ENCODE results near the gene DBI.

DNA sequence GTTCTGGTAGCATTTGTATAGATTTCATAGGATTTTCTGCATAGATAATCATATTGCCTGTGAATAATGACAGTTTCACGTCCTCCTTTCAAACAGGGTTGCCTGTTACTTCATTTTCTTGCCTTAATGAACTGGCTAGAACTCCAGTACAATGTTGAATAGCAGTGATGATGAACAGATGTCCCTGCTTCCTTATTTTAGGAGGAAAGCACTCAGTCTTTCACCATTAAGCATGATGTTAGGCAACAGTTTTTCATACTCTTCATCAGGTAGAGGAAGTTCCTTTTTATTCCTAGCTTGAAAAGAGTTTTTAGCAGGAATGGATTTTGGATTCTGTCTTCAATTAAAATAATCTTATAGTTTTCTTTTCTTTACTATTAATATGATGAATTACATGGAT lies 39.8 kb upstream of the DBI start:
- TF ChIP-seq, protein P1, sequence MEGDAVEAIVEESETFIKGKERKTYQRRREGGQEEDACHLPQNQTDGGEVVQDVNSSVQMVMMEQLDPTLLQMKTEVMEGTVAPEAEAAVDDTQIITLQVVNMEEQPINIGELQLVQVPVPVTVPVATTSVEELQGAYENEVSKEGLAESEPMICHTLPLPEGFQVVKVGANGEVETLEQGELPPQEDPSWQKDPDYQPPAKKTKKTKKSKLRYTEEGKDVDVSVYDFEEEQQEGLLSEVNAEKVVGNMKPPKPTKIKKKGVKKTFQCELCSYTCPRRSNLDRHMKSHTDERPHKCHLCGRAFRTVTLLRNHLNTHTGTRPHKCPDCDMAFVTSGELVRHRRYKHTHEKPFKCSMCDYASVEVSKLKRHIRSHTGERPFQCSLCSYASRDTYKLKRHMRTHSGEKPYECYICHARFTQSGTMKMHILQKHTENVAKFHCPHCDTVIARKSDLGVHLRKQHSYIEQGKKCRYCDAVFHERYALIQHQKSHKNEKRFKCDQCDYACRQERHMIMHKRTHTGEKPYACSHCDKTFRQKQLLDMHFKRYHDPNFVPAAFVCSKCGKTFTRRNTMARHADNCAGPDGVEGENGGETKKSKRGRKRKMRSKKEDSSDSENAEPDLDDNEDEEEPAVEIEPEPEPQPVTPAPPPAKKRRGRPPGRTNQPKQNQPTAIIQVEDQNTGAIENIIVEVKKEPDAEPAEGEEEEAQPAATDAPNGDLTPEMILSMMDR (IDR thresholded peaks at IDR 0.05; ENCODE audit: poor library complexity, severe bottlenecking), result no peak
- TF ChIP-seq, protein P2, sequence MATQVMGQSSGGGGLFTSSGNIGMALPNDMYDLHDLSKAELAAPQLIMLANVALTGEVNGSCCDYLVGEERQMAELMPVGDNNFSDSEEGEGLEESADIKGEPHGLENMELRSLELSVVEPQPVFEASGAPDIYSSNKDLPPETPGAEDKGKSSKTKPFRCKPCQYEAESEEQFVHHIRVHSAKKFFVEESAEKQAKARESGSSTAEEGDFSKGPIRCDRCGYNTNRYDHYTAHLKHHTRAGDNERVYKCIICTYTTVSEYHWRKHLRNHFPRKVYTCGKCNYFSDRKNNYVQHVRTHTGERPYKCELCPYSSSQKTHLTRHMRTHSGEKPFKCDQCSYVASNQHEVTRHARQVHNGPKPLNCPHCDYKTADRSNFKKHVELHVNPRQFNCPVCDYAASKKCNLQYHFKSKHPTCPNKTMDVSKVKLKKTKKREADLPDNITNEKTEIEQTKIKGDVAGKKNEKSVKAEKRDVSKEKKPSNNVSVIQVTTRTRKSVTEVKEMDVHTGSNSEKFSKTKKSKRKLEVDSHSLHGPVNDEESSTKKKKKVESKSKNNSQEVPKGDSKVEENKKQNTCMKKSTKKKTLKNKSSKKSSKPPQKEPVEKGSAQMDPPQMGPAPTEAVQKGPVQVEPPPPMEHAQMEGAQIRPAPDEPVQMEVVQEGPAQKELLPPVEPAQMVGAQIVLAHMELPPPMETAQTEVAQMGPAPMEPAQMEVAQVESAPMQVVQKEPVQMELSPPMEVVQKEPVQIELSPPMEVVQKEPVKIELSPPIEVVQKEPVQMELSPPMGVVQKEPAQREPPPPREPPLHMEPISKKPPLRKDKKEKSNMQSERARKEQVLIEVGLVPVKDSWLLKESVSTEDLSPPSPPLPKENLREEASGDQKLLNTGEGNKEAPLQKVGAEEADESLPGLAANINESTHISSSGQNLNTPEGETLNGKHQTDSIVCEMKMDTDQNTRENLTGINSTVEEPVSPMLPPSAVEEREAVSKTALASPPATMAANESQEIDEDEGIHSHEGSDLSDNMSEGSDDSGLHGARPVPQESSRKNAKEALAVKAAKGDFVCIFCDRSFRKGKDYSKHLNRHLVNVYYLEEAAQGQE (IDR thresholded peaks at IDR 0.05; ENCODE audit: borderline replicate concordance), result no peak
- no peak for TF ChIP-seq RAD21 (conservative IDR thresholded peaks at IDR 0.05)
- no peak for TF ChIP-seq POLR2AphosphoS5 (IDR thresholded peaks at IDR 0.05)
